GM19240 (cell line): ENCODE measurements around the gene TNFRSF13B.
"Not testable (repeated sequence)": the region's sequence is repeated elsewhere in the genome, so short reads cannot be mapped to it uniquely, and the experiment has no call there.

Experiments
- DNase-seq: peaks from one replicate; pipeline ENCODE4 v3.0.0; 2011; ENCODE audit warnings: low spot score; ENCODE audit not compliant: insufficient read length

TNFRSF13B gene

DNA sequence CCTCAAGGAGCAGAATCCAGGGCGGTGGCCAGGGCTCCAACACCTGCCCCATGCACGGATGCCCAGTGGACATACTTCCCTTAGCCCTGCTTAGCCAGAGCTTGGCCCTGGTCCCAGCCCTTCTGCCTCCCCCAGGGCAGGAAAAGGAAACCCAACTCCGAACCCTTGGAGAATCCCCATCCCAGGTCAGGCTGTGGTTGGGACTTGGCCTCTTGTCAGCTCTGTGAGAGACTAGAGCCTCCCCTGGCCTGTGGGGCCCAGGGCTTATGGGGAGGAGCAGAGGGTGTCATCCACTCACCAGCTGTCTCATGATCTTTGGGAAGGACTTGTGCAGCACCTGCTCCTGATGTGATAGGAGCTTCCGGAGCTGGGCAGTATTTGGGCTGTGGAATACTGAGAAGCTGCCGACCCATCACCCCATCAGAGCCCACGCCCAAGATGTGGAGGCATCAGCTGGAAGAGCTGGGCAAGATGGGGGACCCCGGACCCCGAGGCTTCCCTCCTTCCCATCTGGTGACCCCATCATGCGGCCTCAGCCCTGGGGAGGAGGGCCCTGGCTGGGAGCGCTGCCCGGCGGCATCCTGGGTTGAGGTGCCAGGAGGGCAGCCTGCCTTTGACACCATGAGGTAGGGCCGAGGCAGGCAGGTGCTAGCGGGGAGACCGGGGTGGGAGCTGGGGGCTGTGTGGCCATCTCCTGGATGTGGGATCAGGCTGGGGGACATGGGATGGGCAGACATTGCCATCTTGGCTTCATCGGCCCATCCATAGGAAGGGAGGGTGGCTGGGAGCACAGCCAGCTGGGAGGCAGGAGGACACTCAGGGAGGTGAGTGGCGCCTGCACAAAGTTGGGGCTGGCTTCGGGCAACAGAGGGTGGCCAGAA, 45.1 kb downstream of the TNFRSF13B start:
- no peak for DNase-seq

GRCh38 chr17:16926061-16926511, 45.8 kb downstream of the TNFRSF13B start:
- no peak for DNase-seq

GRCh38 chr17:16925461-16926060, 46.4 kb downstream of the TNFRSF13B start:
- DNase-seq = no peak

- no peak for DNase-seq
Measured at GRCh38 chr17:16924696-16925440, 47.0 kb downstream of the TNFRSF13B start.

DNA sequence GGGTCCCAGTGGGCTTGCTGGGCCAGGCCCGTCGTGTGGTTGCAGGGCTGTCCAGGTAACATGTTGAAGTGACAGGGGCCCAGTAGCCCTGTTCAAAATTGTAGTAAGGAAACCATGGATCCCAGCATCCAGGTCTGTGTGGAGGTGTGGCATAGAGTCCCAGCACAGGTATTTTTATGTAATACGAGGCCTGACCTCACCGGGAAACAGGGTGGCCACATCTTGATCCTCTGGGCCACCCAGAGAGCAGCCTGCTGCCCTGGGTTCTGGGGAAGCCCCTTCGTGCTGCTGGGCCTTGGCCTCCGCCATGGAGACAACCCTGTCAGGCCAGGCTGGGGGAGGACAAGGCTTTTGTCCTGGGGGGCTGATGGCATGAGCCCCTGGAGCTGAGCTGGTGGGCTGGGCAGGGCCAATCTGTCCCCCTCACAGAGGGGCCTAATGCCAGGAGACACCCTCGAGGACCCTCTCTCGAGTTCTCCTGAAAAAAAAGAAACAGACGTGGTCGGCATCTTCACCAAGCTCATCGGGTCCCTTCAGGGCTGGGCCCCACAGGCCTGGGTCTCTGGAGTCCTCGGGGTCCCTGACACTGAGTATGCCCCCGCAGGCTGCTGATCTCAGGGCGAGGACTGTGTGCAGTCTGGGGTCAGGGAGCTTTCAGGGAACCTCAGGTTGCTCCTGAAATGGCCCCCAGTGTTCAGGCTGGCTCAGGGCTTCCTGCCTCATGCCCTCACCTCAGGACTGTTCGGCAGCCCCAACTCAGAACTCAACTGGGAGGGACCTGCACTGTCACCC, 47.8 kb downstream of the TNFRSF13B start:
- DNase-seq = no peak

- DNase-seq = no peak
Measured at GRCh38 chr17:16923097-16923903, 48.6 kb downstream of the TNFRSF13B start.

DNA sequence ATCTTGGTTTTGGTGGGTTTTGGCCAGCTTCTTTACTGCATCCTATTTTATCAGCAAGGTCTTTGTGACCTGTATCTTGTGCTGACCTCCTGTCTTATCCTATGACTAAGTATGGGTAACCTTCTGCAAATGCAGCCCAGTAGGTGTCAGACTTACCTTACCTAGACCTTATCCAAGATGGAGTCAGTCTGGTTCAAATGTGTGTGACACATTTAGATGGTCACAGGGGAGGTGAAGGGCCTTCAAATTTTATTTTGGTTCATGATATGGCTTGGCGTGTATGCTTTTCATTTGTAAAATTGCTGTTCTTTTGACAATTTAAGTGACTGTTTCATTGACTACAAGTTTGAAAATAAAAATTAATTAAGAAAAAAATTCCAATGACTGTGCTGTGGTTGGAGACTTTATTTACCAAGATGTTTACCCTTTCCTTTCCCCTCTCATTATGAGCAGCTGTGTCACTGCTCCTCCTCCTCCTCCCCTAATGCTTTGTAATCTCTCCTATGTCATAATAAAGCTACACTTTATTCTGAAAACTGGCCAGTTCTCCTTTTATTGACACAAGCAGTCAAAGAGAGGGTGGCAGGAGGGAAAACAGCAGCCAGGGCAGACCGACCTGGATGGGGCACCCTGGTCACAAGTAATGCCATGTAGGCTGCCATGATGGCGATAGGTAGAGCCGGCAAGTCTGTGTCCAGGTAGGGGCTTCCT, 49.4 kb downstream of the TNFRSF13B start:
- DNase-seq = no peak

DNA sequence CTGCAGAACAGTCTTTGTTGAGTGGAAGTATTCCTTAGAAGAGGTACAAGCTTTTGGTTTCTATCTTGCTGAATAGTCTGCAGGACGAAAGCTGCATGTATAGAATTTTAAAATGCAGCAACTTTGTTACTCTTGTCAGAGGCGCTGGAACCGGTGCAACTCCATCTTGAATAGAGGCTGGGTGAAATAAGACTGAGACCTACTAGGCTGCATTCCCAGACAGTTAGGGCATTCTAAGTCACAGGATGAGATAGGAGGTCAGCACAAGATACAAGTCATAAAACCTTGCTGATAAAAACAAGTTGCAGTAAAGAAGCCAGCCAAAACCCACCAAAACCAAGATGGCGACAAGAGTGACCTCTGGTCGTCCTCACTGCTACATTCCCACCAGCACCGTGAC, 50.5 kb downstream of the TNFRSF13B start:
- not testable (repeated sequence) for DNase-seq

- no peak for DNase-seq
Measured at GRCh38 chr17:16920628-16921020, 51.3 kb downstream of the TNFRSF13B start.

GRCh38 chr17:16919663-16920627, 52.0 kb downstream of the TNFRSF13B start:
- DNase-seq = no peak

DNA sequence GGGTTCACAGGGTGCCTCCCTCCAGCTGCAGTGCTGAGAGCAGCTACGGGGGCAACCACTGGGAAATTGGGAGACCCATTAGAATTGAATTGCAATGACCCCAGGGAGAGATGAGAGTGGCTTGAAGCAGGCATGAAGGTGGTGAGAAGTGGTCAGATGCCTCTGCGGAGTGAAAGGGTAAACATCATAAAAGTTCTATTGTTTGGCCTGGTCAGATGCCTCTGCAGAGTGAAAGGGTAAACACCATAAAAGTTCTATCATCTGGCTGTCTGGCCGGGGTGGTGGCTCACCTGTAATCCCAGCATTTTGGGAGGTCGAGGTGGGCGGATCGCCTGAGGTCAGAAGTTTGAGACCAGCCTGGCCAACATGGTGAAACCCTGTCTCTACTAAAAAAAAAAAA, 53.5 kb downstream of the TNFRSF13B start:
- no peak for DNase-seq

DNA sequence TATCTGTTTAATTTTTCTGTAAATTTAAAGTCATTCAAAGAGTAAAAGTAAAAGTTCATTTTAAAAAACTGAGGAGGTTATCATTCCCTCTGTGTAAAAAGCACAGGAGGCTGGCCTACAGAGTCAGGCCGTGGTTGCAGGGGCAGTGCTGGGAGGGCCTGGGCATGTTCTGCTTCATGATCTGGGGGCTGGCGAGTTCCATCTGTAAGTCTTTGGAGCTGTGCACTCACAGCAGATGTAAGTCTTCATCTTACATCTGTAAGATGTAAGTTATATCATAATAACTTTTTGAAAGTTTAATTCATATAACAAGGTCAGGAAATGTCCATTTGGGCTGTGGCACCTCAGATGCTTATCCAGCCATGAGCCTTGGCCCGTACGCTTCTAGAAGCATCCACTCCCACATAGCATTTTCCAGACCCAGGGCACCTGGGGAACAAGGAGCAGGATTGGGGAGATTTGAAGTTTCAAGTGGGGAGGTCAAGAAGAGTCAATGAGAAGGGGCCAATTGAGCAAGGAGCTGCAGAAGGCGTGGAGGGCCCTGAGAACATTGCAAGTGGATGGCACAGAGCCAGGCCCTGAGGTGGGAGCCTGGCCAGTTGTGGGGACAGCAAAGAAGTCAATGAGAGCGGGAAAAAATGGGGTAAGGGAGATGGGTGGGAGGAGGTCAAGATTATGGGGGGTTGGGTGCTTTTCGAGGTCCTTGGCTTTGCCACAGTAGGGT, 54.1 kb downstream of the TNFRSF13B start:
- no peak for DNase-seq

- no peak for DNase-seq
Measured at GRCh38 chr17:16916557-16916920, 55.4 kb downstream of the TNFRSF13B start.

- peak; percentile 80 for DNase-seq
Measured at GRCh38 chr17:16915752-16916556, 56.0 kb downstream of the TNFRSF13B start.

- DNase-seq = no peak
Measured at GRCh38 chr17:16913463-16913862, 58.5 kb downstream of the TNFRSF13B start.

DNA sequence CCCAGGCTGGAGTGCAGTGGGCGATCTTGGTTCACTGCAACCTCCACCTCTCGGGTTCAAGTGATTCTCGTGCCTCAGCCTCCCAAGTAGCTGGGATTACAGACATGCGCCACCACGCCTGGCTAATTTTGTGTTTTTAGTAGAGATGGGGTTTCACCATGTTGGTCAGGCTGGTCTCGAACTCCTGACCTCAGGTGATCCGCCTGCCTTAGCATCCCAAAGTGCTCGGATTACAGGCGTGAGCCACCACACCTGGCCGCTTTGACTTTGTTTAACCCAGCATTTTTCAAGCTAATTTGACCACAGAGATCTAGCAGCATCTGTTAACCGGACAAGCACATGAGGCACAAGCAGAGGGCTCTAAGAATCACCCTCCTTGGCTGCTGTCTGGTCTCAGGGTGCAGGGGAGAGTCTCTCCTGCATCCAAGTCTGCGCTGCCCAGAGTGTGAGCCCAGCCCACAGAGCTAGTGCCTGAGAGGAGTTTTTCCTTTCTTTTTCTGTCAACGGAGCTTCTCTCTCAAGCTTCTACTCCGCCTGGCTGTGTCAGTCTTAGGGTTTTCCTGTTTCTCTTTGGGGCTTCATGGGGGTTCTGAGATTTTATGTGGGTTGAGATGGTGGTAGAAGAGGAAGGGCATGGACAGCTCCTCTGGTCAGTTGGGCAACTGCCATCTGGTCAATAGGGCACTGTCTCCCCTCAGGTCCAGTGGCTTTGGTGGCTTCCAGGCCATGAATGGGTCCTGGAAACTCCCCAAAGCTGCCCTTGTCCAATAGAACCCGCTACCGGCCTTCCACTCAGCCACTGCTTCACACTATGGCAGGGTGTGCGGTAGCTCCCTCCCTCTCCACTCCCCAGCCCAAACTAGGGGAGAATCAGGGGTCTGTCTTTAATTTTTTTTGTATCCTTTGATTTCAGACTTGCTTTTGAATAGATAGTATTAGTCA, 59.6 kb downstream of the TNFRSF13B start:
- no peak for DNase-seq
